ENCODE results near the gene SMAD7.

GRCh38 chr18:48886520-48887293 lies 64.1 kb downstream of the SMAD7 start:
- TF ChIP-seq EZH2phosphoT487 (IDR thresholded peaks at IDR 0.05; ENCODE audit: insufficient read depth, low read depth) (no peak), EZH2 (IDR thresholded peaks at IDR 0.05; ENCODE audit: insufficient read depth, poor library complexity, severe bottlenecking) (no peak)

All from GM23248 (cell line).